ENCODE data around the gene SLC4A7. TPM values are rescaled to one million over a fixed set of nuclear protein-coding genes. Genes with fewer than 3 reads are reported as not detected.

SLC4A7 gene
- total RNA-seq, 1 experiment from 2014 or later = 41.9 TPM

DNA sequence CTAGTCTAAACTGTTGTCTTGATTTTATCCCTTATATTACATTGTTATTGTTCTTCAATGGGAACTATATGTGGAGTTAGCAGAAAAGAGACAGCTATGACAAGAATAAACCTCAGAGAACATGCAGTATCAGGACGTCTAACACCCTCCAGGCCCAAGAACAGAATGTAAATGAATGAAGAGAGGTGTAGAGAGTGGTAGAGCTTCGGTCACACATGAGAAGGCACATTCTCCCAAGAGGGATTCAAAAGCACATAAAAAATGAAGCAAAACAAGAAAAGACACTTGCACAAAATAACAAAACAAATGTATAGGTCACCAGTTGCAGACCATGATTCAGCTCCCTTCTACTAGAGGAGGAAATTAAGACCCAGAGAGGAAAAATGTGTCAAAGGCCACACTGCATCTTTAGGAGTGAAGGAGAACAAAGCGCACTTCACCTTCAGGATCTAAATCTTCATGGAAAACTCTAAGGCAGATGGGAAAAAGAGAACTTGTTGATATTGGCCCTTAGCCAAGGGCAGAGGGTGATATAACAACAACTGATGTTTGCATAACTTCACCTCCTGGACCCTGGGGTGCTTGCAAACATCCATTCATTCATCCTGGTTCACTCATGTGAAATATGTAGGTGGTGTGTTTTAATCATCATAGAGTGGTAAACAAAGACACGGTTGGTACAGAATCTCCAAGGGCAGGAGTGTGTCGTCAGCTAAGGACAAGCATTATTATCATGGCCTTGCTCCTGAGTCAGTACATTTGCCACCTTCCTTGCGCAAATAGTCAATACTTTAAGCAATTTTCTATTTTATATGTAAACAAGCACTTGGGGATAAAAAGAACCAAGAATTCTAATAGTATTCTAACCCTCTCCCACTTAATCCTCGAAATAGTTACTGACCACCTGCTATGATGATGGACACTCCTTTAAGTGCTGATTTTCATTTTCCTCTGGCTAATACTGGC is 123.8 kb downstream of the SLC4A7 start:
- CTCF ChIA-PET = no interaction called here
- peak; percentile 90 for DNase-seq (ENCODE audit: unreplicated experiment)

DNA sequence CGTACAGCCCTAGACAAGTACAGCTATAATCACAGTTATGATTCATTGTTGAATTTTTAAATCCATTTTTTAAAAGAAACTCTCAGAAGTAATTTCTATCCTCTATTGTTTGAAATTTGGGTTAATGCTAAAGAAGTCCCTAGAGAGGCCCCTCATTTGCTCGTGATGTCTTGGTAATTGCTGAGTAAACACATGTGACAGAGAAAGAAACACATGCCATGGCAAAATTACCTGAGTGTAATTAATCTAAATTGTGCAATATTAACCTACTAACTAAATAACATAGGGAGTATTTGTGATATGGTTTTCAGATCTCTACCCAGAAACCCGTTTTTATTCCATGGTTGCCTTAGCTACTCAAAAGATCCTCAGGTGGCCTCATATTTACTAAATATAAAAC is 125.8 kb downstream of the SLC4A7 start:
- intact Hi-C loops (cut with micrococcal nuclease) = no loop called here
- H3K27me3 Mint-ChIP-seq (ENCODE audit: insufficient read depth, unreplicated experiment) = no peaks in the 10 kb centered on the region
- no peaks in the 10 kb centered on the region for H3K9me3 Mint-ChIP-seq (ENCODE audit: unreplicated experiment)
- POLR2A ChIA-PET = interaction anchor here (0.6 to 1.5 kb wide), 3 partner anchors 11 to 32 kb away, joined by 3 to 5 read pairs (median 4); partner anchors contain the start of gene NEK10
- H3K4me3 Mint-ChIP-seq (ENCODE audit: unreplicated experiment) = no peak overlapping the region
- H3K36me3 Mint-ChIP-seq (ENCODE audit: insufficient read depth, unreplicated experiment) = no peaks in the 10 kb centered on the region
- CTCF ChIA-PET = interaction anchor here (0.6 to 1.1 kb wide), 2 partner anchors 46 to 96 kb away, joined by 3 to 4 read pairs; no protein-coding TSS in a partner anchor
- peaks cover 28% of the 10 kb centered on the region for H3K4me1 Mint-ChIP-seq (ENCODE audit: insufficient read depth, unreplicated experiment)
- no peak overlapping the region for H3K27ac Mint-ChIP-seq (ENCODE audit: low read depth, unreplicated experiment)
- DNase-seq (ENCODE audit: unreplicated experiment) = no peak
- no TSS peak for BruUV-seq (replicated peaks)
- TF ChIP-seq, protein P1, sequence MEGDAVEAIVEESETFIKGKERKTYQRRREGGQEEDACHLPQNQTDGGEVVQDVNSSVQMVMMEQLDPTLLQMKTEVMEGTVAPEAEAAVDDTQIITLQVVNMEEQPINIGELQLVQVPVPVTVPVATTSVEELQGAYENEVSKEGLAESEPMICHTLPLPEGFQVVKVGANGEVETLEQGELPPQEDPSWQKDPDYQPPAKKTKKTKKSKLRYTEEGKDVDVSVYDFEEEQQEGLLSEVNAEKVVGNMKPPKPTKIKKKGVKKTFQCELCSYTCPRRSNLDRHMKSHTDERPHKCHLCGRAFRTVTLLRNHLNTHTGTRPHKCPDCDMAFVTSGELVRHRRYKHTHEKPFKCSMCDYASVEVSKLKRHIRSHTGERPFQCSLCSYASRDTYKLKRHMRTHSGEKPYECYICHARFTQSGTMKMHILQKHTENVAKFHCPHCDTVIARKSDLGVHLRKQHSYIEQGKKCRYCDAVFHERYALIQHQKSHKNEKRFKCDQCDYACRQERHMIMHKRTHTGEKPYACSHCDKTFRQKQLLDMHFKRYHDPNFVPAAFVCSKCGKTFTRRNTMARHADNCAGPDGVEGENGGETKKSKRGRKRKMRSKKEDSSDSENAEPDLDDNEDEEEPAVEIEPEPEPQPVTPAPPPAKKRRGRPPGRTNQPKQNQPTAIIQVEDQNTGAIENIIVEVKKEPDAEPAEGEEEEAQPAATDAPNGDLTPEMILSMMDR (IDR thresholded peaks at IDR 0.05; ENCODE audit: unreplicated experiment) = no peak

More for the DNA sequence above, 123.8 kb downstream of the SLC4A7 start:
- intact Hi-C loops (cut with micrococcal nuclease) = no loop called here
- TF ChIP-seq, protein P1 (IDR thresholded peaks at IDR 0.05; ENCODE audit: unreplicated experiment) = no peak
- H3K4me3 Mint-ChIP-seq (ENCODE audit: unreplicated experiment) = no peak overlapping the region
- POLR2A ChIA-PET = interaction anchor here (0.7 to 1.2 kb wide), 2 partner anchors 9 to 30 kb away, joined by 3 read pairs; partner anchors contain the start of gene NEK10
- BruUV-seq (replicated peaks) = no TSS peak
- H3K36me3 Mint-ChIP-seq (ENCODE audit: insufficient read depth, unreplicated experiment) = no peaks in the 10 kb centered on the region
- H3K27ac Mint-ChIP-seq (ENCODE audit: low read depth, unreplicated experiment) = no peak overlapping the region
- H3K9me3 Mint-ChIP-seq (ENCODE audit: unreplicated experiment) = no peaks in the 10 kb centered on the region
- H3K4me1 Mint-ChIP-seq (ENCODE audit: insufficient read depth, unreplicated experiment) = peaks cover 13% of the 10 kb centered on the region
- no peaks in the 10 kb centered on the region for H3K27me3 Mint-ChIP-seq (ENCODE audit: insufficient read depth, unreplicated experiment)

DNA sequence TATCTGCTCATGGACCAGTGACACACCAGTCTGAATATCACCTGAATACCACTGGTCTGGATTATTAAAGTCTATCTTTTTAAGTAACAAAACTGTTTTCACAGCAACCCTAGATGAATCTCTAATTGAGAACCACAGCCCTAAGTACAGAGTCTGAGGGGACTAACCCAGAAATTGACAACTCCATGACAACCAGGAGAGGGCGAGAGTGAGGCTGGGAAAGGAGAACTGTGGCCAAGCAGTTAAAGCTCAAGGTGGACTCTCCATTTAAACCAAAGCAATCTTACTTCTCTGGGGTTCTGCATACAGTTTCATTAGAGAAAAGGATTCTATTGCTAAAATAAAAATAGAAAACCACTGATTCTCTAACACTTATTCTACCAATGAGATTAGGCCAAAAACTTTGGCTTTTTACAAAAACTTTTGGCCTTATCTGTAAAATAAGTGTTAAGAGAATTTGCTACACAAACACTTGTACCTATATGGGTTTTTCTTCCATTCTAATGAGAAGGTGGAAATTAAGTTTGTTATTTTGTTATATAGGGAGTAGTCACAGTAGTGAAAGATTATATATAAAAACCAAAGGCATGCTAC is 126.4 kb downstream of the SLC4A7 start:
- POLR2A ChIA-PET = interaction anchor here (0.6 to 1.5 kb wide), 4 partner anchors 12 to 109 kb away, joined by 3 to 5 read pairs (median 4); partner anchors contain the start of gene NEK10

More for the DNA sequence above, 126.4 kb downstream of the SLC4A7 start:
- DNase-seq (ENCODE audit: unreplicated experiment) = peak; percentile 76
- BruUV-seq (replicated peaks) = no TSS peak
- TF ChIP-seq, protein P1 (IDR thresholded peaks at IDR 0.05; ENCODE audit: unreplicated experiment) = peak; percentile 44
- CTCF ChIA-PET = interaction anchor here (0.6 to 1.1 kb wide), 2 partner anchors 45 to 97 kb away, joined by 3 to 4 read pairs; no protein-coding TSS in a partner anchor
- intact Hi-C loops (cut with micrococcal nuclease) = loop anchor here (1.0 kb wide), 2 partner anchors 110 to 324 kb away; no protein-coding TSS in a partner anchor
- no peak overlapping the region for H3K27ac Mint-ChIP-seq (ENCODE audit: low read depth, unreplicated experiment)
- H3K4me1 Mint-ChIP-seq (ENCODE audit: insufficient read depth, unreplicated experiment) = peaks cover 29% of the 10 kb centered on the region
- H3K4me3 Mint-ChIP-seq (ENCODE audit: unreplicated experiment) = no peak overlapping the region
- no peaks in the 10 kb centered on the region for H3K27me3 Mint-ChIP-seq (ENCODE audit: insufficient read depth, unreplicated experiment)
- H3K9me3 Mint-ChIP-seq (ENCODE audit: unreplicated experiment) = no peaks in the 10 kb centered on the region
- H3K36me3 Mint-ChIP-seq (ENCODE audit: insufficient read depth, unreplicated experiment) = no peaks in the 10 kb centered on the region

Data from MCF 10A (cell line).